GM04503 (cell line): Measurements from ENCODE around the gene PDE1A.

Experiments
- DNase-seq: peaks from one replicate; pipeline ENCODE4 v3.0.0-alpha.2; 2012; ENCODE audit warnings: low read depth

The PDE1A gene

GRCh38 chr2:182128821-182129707, 297.8 kb downstream of the PDE1A start:
- no peak for DNase-seq

GRCh38 chr2:182117196-182117595, 309.6 kb downstream of the PDE1A start:
- DNase-seq = no peak

- no peak for DNase-seq
These were observed 310.1 kb downstream of the PDE1A start for GRCh38 chr2:182116774-182117173.

GRCh38 chr2:182115258-182115657, 311.6 kb downstream of the PDE1A start:
- no peak for DNase-seq

GRCh38 chr2:182113334-182113733, 313.5 kb downstream of the PDE1A start:
- DNase-seq = no peak

GRCh38 chr2:182110347-182110746, 316.5 kb downstream of the PDE1A start:
- DNase-seq = no peak

GRCh38 chr2:182103526-182103925, 323.3 kb downstream of the PDE1A start:
- DNase-seq = no peak

- DNase-seq = no peak
These were observed 325.6 kb downstream of the PDE1A start for GRCh38 chr2:182101263-182101662.

GRCh38 chr2:182098648-182099047, 328.2 kb downstream of the PDE1A start:
- no peak for DNase-seq

GRCh38 chr2:182097571-182098164, 329.2 kb downstream of the PDE1A start:
- no peak for DNase-seq

- DNase-seq = no peak
These were observed 336.4 kb downstream of the PDE1A start for GRCh38 chr2:182090486-182090885.
